BJ (cell line): ENCODE measurements around the gene GNB5. TPM values are rescaled to one million over a fixed set of nuclear protein-coding genes. Genes with fewer than 3 reads are reported as not detected.
"Not testable (repeated sequence)": the region's sequence is repeated elsewhere in the genome, so short reads cannot be mapped to it uniquely, and the experiment has no call there.

Source experiments
- CTCF ChIA-PET: fragments of 350-600 bp; formaldehyde crosslinking; extraction: SDS; loops from one replicate; lab custom pipeline; 2021; ENCODE audit warnings: antibody characterized with exemption, inconsistent platforms; lab: Yijun Ruan, JAX
- POLR2A ChIA-PET: fragments of 300-600 bp; sonication (Branson Sonifier 250); formaldehyde crosslinking; extraction: SDS; loops from one replicate; lab custom pipeline; 2021; ENCODE audit warnings: antibody characterized with exemption; lab: Charles Lee
- DNase-seq: peaks from one replicate; pipeline ENCODE4 v3.0.0-alpha.2; 2011; ENCODE audit warnings: low read depth
- H3K27me3 ChIP-seq: 2 replicates; pipeline ENCODE4 v1.6.0; 2011; ENCODE audit warnings: low read length; ENCODE audit not compliant: control insufficient read depth, insufficient read depth
- H3K36me3 ChIP-seq: 2 replicates; pipeline ENCODE4 v1.5.1; 2011; ENCODE audit warnings: low read length; ENCODE audit not compliant: control insufficient read depth, insufficient read depth
- H3K4me3 ChIP-seq: 2 replicates; pipeline ENCODE4 v1.5.1; 2011; ENCODE audit warnings: low read depth, mild to moderate bottlenecking, control low read depth, low read length
- polyA plus RNA-seq: library from polyadenylated mRNA; depleted of rRNA; stranded (reverse); fragments of >200 nt; gene quantifications from 2 replicates; pipeline ENCODE4 v1.2.3, GENCODE V29; 2011
- TF ChIP-seq, protein P1 (sequence below): IDR thresholded peaks from 2 replicates; pipeline ENCODE4 v1.5.1; 2011; ENCODE audit warnings: low read depth, mild to moderate bottlenecking, control low read depth, inconsistent platforms, low read length, moderate library complexity; ENCODE audit not compliant: insufficient read depth

The GNB5 gene
- polyA plus RNA-seq, 1 experiment = 63.0 TPM

DNA sequence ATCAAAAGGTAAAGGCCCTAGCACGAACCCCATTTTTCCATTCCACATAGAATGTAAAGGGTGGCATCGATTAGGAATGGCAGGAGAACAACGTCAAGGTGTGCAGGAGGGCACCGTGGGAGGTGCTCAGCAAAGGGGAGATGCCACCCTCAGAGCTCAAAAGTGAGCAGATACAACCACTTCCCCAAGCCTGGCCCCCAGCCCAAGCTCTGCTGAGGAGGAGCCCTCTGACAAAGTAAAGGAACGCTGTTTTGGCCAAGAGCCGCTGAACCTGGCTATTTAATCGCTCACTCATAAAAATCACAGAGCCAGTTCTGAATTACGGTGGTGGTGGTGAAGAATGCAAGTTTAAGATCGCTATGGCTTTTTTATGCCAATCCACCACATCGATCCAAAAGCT lies 12.4 kb downstream of the GNB5 start:
- H3K36me3 ChIP-seq = no peaks in the 10 kb centered on the region; the same call in 1 of the 2 replicates
- no peaks in the 10 kb centered on the region for H3K27me3 ChIP-seq
- H3K4me3 ChIP-seq = peak overlapping the region; percentile 82
- ChIA-PET CTCF (interaction anchor here (0.9 to 2.5 kb wide), 7 partner anchors 11 to 207 kb away, joined by 3 to 12 read pairs (median 4); partner anchors contain the start of gene LEO1), POLR2A (interaction anchor here (1.2 kb wide), 1 partner anchor 16 kb away, joined by 4 read pairs; no protein-coding TSS in a partner anchor)
- TF ChIP-seq, protein P1, sequence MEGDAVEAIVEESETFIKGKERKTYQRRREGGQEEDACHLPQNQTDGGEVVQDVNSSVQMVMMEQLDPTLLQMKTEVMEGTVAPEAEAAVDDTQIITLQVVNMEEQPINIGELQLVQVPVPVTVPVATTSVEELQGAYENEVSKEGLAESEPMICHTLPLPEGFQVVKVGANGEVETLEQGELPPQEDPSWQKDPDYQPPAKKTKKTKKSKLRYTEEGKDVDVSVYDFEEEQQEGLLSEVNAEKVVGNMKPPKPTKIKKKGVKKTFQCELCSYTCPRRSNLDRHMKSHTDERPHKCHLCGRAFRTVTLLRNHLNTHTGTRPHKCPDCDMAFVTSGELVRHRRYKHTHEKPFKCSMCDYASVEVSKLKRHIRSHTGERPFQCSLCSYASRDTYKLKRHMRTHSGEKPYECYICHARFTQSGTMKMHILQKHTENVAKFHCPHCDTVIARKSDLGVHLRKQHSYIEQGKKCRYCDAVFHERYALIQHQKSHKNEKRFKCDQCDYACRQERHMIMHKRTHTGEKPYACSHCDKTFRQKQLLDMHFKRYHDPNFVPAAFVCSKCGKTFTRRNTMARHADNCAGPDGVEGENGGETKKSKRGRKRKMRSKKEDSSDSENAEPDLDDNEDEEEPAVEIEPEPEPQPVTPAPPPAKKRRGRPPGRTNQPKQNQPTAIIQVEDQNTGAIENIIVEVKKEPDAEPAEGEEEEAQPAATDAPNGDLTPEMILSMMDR = no peak
- no peak for DNase-seq

DNA sequence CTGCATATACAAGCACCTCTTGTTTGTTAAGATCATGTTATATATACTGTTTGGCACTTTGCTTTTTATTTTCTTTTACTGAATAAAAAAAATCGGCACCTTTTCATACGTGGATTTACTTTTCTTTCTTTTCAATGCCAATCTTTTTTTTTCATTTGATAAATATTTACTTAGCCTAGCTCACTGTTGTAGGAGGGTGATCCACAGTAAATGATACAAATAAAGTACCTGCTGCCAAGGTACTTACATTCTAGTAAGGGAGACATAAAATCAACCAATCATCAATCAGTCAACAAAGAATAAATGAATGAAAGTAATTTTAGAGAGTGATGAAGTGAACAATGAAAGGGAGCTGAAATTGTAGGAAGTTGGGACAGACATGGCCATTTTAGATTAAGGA lies 18.3 kb downstream of the GNB5 start:
- ChIA-PET CTCF (no interaction called here), POLR2A (no interaction called here)
- Histone ChIP-seq H3K27me3 (no peaks in the 10 kb centered on the region), H3K4me3 (no peak overlapping the region), H3K36me3 (no peaks in the 10 kb centered on the region; the same call in 1 of the 2 replicates)
- TF ChIP-seq, protein P1 = no peak
- no peak for DNase-seq

DNA sequence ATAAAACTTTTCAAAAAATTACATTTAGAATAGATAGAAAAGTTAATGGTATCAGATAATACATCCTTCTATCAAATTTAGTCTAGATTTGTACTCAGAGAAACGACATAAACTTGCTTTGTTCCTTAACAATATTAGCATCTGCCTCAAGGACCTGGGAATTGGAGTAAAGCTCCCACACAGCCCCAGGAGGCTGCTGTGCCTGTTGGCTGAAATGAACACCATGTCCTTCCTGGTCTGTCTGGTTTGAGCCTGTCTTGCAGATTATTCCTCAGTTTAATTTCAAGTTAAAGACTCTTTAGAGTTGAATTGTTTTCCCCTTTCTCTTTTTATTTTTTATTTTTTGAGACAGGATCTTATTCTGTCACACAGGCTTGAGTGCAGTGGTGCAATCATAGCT lies 19.4 kb downstream of the GNB5 start:
- no peaks in the 10 kb centered on the region for H3K36me3 ChIP-seq
- DNase-seq = no peak
- H3K27me3 ChIP-seq = no peaks in the 10 kb centered on the region
- TF ChIP-seq, protein P1 = no peak
- POLR2A ChIA-PET = no interaction called here
- CTCF ChIA-PET = interaction anchor here (0.9 kb wide), 1 partner anchor 33 kb away, joined by 4 read pairs; no protein-coding TSS in a partner anchor
- H3K4me3 ChIP-seq = no peak overlapping the region

DNA sequence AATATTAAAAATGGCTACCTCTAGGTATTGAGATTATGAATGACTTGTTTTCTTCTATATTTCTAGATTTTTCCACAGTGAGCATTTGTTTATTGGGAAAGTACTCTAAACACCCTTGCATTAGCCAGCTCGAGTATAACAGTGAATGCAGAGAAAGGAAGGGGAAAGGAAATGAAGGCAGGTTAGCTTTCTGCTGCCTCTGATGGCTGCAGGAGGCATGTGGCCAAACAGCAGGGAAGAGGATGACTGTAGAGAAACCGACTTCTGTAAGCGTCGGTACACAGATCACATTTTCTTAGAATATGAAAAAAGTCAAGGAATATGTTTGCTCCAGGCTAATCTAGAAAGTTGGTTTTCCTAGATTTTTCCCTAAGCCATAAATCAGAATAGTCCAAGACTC lies 19.8 kb downstream of the GNB5 start:
- ChIA-PET CTCF (interaction anchor here (0.9 kb wide), 1 partner anchor 32 kb away, joined by 4 read pairs; no protein-coding TSS in a partner anchor), POLR2A (no interaction called here)
- Histone ChIP-seq H3K36me3 (no peaks in the 10 kb centered on the region), H3K27me3 (no peaks in the 10 kb centered on the region), H3K4me3 (no peak overlapping the region)
- no peak for DNase-seq
- TF ChIP-seq, protein P1 = peak; percentile 22; the same call in 1 of the 2 replicates

DNA sequence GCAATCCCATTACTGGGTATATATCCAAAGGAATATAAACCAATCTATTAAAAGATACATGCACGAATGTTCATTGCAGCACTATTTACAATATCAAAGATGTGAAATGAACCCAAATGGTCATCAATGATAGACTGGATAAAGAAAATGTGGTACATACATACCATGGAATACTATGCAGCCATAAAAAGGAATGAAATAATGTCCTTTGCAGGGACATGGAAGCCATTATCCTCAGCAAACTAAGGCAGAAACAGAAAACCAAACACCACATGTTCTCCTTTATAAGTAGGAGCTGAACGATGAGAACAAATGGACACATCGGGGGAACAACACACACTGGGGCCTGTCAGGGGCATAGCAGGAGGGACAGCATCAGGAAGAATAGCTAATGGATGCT lies 21.0 kb downstream of the GNB5 start:
- H3K36me3 ChIP-seq, DNase-seq, CTCF ChIA-PET, H3K4me3 ChIP-seq, H3K27me3 ChIP-seq, POLR2A ChIA-PET: not testable (repeated sequence)

DNA sequence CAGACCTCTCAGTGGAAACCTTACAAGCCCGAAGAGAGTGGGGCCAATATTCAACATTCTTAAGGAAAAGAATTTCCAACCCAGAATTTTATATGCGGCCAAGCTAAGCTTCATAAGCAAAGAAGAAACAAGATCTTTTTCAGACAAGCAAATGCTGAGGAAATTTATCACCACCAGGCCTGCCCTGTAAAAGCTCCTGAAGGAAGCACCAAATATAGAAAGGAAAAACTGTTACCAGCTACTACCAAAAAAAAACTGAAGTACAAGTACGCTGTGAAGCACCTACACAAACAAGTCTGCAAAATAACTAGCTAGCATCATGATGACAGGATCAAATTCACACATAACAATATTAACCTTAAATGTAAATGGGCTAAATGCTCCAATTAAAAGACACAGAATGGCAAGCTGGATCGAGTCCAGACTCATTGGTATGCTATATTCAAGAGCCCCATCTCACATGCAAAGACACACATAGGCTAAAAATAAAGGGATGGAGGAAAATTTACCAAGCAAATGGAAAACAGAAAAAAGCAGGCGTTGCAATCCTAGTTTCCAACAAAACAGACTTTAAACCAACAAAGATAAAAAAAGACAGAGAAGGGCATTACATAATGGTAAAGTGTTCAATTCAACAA lies 25.6 kb downstream of the GNB5 start:
- H3K27me3 ChIP-seq, H3K4me3 ChIP-seq, POLR2A ChIA-PET, H3K36me3 ChIP-seq, DNase-seq: not testable (repeated sequence)
- CTCF ChIA-PET = interaction anchor here (1.4 to 2.8 kb wide), 3 partner anchors 9 to 61 kb away, joined by 3 to 9 read pairs (median 4); no protein-coding TSS in a partner anchor
